Germinal center (tissue), 1 donor: ENCODE data around the gene PTPN1.
A peak's percentile ranks its signal among the peaks of the same experiment; 100 is the strongest.

Experiments used
- DNase-seq: peaks from one replicate; pipeline ENCODE4 v3.0.0; 2012; ENCODE audit warnings: mixed read lengths, low spot score

Gene PTPN1

DNA sequence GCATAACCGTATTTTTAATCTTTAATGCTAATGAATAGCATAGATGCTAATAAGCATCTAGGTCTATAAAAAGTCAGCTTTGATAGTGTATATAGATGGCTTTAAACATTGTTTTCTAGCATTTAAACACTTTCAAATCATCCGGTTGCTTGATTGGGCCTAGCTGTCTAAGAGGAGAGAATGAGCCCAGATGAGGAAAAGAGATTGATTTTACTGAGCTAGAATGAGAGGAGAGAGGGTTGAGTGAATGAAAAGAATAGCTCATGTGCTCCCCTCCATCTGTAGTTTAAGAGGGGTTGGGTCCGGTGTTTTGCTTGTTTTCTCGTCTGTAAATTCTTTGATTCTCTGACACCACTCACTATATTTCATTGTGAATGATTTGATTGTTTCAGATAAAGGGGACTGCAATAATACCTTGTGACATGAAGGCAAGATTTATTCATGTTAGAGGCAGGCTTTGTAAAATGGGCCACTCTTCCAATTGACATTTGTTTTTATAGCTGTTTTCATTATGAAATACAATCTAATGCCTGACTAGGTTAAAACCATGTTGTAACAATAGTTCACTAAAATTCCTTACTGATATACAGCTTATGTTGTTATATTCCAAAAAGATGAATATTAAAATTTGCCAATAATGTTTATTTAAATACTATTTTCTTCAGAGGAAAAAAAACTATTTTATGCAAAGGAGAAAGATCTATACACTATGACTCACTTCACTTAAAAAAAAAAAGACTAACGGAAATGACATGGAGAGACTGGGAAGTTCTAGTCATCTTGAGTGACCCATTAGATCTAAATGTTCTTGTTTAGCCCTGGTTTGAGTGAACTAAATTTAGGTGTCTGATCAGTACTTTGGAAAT is 3.2 kb downstream of the PTPN1 start:
- no peak for DNase-seq

DNA sequence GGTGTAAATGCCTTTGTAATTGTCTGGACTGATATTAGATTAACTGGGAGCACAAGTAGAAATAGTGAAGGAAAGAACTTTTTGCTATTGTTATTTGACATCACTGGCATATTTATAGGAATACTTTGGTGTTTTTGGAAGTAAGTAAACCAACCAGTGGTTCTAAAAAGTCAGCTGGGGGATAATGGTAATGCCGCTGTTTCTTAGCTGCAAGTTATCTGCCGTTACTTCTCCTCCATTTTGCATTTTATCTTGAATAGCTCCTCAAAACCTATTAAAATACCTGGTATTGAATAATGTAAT is 3.8 kb downstream of the PTPN1 start:
- no peak for DNase-seq

DNA sequence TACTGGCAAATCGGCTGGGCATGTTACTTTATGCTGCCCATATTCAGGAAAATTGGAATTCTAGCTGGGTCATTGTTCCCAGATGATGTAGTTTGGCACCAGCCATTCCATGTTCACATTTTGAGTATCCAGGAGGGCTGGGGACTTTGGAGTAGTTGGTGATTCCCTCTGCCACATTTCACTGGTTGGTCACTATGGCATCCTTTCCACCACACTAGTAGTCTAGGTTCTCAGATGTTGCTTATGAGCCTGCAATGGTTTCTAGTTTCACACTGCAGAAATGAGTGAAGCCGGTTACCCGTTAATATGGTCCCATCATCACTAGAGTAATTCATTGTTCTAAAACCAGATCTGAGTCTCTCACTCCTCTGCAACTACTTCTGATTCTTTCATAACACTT is 4.6 kb downstream of the PTPN1 start:
- no peak for DNase-seq

DNA sequence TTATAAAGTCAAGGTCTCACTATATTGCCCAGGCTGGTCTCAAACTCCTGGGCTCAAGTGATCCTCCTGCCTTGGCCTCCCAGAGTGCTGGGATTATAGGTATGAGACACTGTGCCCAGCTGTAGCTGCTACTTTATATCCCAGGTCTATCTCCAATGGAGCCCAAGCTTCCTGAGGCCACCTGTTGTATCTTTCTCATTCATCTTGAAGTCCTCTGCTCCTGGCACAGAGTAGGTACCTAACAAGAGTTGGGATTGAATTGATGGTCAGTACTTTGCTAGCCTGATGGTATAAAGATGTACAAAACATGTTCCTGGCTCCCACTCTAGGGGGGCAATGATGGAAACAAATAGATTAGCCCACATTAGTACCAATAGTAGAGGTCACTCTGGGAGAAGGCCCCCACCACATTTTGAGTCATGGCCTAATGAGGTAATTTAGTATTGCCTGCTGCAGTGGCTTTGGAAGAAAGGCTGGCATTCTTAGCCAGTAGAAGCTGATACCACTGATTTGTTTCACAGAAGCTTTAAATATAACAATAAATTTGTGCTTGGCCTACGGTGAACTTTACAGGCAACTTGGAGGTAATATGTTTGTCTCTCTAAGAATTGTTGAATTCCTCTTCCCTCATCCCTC is 5.4 kb downstream of the PTPN1 start:
- DNase-seq = no peak

DNA sequence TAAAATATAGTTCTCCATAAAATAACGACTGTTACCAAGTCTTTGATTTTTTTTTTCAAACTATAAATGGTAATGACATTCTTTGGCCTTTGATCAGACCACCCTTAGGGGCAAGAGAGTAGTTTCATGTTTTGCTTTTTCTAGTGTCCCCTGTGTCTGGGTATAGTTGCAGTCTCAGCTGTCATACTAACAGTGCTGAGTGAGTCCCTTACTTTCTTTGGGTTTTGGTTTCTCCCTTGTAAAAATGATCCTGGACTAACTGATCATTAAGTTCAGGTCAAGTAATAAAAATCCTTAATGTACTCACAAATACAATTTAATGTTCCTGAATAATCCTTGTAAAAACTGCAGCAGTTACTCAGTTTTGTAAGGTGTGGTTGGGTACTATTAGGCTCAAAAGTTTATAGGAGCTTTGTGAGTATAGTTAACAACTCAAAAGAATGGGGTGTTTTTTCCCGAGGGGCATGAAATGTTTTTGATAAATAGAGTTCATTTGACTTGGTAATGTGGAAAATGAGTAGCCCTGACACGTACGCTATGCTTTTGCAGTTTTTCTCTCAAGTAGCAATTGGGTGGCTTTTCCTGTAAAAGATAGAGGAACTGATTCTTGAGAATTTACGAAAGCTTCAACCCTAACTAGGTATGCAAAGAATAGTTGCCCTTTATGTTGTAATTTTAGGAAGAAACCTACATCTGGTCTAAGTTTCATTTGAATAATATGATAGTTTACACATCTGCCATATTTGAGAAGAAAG is 6.2 kb downstream of the PTPN1 start:
- DNase-seq = peak; percentile 55

DNA sequence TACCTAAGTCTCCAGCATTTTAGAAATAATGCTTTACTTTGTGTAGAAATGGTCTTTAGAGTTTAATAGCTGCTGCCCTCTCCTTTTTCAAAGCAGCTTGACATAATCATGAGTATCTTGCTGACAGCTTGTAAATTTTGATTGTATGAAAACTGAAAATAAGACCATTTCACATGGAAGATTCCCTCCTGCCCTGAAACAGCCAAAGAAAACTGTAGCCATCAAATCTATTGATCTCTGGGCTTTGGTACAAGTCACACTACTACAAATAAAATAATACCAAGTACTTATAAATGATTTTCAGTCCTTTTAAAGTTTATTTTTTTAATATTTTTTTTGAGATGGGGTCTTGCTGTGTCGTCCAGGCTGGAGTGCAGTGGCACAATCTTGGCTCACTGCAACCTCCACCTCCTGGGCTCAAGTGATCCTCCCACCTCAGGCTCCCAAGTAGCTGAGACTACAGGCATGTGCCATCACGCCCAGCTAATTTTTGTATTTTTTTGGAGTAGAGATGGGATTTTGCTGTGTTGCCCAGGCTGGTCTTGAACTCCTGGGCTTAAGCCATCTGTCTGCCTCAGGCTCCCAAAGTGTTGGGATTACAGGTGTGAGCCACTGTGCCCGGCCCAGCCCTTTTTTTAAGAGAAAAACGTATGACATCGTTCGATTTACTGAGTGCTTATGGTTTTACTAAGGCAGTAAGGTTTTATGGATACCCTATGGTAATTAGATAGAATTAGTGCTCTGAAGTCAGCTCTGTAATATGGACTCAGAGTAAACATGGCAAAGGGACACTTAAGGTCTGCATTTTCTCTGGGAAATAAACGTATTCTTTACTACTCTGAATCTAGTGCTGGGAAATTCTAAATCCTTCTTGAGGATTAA is 7.0 kb downstream of the PTPN1 start:
- no peak for DNase-seq

DNA sequence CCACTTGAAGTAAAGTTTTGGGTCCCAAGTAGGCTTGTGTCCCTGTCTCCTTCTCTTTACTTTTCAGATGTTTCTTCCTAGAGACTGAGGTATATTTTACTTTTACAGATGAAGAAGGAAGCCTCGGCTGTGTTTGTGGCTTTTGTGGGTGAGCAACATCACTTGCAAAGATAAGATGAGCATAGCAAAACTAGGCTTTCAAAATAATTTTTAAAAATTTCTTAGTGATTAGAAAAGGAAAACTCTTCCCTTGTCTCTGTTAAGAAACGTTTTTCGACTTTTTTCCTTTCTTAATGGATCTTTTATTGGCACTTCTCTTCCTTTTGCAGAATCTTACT is 7.6 kb downstream of the PTPN1 start:
- DNase-seq = no peak

DNA sequence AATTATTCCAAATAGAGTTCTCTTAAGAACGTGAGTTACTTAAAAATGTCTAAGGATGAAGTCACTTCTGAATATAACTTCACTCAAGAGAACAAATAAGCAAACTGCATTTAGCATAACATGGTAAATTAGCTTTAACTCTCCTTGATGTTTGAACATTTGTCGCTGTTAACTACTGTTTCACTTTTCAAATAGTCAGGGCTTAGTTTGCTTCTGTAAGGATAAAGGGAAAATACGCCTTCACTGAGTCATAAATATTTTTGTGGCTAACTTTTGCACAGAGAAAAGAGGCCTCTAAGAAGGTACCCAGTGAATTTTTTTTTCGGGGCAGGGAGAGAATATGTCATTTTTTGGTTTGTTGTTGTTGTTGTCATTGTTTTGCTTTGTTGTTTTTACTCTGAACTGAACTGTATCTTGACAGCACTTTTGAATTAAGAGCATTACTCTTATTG is 8.1 kb downstream of the PTPN1 start:
- no peak for DNase-seq

DNA sequence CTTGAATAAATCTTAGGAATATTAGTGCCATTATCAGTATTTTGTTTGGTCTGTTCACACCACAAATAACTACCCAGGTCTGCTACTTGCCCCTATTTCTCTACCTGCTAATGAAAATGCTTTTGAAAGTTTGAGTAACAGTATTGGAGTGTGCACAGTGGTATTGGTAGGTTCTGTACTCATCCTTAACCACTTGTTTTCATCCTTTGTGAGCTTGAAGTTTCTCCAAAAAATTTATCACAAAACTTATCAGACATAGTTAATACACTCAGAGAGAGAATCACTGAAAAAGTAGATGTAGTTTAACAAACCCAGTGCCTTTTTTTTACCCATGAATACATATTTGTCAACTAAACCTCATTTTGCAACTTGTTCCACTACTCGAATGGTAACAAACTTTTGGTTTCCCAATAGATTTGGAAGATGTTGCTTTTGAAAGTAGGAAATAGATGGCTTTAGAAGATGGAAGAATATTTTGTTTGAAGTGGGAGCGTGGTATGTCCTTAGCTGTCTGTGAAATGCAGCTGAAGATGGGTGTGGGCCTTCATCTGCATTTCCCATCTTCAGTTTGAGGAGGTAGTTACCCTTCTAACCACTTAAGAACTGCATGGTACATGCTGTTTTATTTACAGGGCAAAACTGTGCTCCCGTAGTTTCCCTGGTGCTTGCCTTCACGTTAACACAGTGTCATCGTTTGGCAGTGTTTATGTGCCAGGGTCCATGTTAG is 9.0 kb downstream of the PTPN1 start:
- DNase-seq = no peak

DNA sequence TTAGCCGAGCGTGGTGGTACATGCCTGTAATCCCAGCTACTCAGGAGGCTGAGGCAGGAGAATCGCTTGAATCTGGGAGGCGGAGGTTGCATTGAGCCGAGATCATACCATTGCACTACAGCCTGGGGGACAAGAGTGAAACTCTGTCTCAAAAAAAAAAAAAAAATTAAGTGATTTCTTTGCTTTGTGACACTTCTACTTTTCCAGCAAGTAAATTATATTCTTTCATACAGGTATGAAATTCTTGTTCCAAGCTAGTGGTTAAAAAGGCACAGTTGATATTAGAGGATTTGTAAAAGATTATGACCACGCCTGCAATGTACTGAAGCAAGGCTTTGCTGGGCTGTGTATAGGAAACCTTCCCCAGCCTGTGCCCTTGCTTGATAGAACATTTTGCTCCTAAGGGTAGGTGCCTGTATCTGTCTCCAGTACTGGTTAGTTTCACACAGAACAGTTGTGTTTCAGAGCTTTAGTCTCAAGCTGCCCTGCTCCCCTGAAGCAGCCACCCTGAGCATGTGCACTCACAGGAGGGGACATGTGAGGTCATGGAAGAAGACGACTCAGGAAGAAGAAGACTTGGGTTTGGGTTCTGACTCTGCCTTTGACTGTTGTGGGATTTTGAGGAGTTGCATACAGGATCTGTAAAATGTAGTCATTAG is 10.2 kb downstream of the PTPN1 start:
- no peak for DNase-seq

DNA sequence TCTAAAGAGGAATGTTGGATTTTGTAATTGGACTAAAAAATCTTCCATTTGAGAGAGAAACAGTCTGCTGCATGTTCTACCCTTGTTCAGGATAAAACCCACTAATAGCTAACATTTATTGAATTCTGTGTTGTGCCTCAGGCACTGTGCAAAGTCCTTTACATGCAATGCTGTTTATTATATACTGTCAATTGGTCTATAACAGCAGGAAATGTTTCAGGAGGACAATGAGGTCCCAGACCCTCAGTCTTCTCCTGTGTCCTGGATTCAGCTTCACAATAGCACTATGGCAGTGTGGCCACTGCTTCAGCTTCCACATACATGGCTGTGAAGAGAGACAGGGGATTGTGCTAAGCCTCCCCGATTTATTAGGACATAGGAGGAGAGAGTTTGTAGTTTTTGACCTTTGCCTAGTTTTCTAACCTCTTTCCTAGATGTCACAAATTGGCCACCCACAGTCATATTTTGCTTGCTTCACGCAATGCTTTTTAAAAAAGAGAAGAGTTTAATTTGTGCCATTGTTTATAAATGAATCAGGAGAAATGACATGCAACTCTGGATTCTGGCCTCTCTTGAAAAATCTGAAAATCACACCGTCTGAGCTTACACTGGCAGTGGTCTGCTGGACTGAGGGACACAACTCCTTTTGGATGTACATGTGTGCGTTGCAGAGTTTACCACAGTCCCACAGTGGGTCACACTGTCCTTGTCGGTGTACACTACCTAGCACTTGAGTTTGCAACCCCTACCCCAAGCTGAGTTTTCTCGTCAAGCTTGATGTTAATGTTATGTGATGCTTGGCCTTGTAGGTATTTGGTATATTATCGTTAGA is 11.3 kb downstream of the PTPN1 start:
- no peak for DNase-seq

DNA sequence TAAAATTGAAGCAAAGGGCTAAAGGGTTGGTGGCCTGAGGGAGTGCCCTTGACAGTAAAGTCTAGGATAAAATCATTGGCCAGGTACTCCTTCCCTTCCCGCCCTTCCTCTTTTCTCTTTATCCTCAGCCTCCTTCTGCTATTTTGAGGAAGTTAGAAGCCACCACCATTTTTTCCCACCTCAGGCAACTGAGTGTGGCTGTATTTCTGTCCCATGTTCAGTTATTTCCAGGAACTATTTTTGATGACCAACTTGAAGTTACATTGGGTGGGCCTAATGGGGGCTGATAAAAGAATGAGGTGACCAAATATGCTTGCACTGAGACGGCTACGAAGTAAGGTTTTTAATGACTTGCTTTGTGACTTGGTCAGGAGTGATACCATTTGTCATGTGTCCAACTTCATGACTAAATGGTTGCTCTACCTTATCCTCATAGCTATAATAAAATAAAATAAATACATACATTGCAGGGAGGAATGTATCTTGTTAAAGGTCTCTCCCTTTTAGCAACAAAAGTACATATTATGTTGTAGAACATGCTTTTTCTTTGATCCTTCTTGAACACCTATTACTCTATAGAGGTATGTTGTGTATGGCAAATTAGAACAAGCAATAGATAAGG is 12.0 kb downstream of the PTPN1 start:
- no peak for DNase-seq

DNA sequence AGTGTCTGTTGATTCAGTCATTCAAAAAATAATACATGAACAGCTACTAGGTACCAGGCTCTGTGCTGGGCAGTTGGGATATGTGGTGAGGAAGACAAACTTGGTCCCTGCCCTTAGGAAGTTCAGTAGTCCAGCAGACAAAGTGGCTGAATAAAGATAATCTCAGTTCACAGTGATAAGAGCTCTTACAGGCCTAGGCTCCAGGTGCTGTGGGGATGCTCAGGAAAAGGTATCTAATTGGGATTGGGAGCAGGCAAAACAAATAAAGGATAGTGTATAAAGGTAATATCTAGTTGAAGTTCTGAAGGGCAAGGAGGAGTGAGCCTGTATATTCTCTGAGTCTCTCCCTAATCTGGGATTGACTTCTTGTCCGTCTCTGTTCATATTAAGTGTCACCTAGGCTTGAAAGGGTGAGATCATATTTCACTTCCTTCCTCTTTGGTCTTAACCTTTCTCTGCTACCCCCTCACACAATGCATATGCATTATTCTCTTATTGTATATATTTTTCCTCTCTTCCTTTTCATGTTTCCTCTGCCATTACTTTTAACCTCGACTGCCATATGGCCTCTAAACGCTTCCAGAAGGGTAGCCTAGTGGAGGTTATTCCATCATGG is 13.5 kb downstream of the PTPN1 start:
- no peak for DNase-seq

DNA sequence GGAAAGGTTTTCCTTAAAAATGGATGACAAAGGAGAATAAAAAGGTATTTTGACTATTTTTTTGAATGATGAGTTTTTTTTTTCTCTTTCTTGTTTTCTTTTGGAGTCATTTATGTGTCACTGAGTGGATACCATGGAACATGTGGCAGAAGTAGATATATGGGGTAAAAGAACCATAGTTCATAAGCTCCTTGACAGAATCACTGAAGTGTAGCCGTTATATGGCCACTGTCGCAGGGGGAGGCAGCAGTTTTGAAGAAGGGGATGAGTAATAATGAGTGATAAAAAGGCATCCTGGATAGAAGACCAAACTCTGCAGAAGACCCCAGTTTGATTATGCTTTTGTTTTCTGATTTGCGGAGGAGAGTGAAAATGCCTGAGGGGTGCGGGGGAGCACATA is 15.5 kb downstream of the PTPN1 start:
- no peak for DNase-seq

DNA sequence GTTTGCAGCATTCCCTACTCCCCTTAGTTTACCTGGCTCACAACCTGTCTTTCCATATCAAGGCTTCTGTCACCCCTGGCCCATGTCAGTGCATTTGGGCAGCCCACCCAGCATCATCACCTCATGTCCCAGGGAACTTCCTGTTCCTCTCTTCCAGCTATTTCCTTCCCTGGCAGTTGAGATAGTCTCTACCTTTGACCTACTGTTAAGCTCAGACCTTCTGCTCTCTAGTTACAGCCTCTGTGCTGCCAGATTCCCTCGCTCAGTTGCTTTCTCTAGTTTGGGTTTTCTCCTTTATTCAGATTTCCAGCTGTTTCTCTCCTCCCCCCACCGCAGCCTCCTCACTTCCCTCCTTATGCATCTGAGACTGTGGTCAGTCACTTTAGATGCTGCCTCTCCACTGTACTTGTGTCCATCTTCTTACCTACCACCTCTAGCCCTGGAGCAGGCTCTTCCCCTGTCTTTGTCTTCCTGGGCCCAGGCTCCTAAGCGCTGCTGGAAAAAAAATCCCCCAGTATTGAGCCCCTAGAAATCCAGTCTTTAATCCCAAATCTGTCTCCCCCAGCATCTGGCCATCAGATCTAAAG is 16.3 kb downstream of the PTPN1 start:
- DNase-seq = no peak

DNA sequence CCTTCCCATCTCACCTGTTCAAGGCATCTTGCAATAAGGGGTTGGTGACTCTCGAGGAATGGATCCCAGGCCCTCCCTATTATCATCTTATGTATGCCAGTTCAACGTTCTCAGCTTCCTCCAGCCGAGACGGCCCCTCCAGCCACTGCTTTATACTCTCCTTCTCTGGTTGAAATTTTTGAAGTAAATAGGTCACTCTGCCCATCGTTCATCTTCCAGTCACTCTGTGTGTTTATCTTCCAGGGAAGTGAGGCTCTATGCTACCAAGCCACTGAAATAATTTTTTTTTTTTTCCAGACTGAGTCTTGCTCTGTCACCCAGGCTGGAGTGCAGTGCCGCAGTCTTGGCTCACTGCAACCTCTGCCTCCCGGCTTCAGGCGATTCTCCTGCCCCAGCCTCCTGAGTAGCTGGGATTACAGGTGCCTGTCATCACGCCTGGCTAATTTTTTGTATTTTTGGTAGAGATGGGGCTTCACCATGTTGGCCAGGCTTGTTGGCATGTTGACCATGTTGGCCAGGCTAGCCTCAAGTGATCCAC is 17.0 kb downstream of the PTPN1 start:
- no peak for DNase-seq

DNA sequence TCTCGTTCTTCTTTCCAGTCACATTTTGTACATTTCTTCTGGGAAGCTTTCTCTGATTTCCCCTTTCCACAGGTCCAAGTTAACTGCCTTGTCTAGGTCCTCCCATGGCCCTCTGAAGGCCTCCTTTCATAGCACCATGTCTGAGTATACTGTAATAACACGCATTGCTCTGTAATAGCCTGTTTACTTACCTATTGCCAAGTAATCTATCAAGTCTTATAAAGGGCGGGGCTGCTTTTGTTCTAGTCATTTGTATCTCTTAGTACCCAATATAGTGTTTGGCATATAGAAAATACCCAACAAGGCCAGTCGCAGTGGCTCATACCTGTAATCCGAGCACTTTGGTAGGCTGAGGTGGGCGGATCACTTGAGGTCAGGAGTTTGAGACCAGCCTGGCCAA is 17.9 kb downstream of the PTPN1 start:
- DNase-seq = no peak

DNA sequence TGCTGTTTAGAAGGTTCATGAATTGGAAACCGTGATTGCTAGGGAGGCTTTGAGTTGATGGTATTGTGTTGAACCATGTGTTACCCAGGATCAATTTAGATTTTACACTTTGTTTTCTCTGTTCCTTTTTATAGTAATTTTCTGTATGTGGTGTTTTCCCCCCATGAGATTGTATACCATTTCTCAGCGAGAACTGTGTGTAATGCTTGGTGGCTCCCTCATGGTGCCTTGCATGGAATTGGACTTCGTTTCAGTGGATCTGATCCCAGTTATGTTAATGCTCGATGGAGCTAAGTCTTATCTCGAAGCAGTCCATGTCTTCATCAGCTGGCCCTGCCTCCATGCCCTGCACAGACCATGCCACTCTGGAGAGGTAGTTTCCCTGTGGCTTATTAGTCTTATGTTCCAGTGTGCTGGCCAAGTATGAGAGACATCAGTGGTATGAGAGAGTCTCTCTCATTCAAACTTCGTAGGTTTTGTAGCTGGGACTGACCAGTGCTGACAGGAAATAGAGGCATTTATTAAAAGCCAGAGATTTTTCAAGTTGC is 18.7 kb downstream of the PTPN1 start:
- DNase-seq = no peak
